GM18526 (cell line): ENCODE measurements around the gene TUFT1.

Experiments used
- POLR2A ChIP-seq: IDR thresholded peaks from 3 replicates; pipeline ENCODE4 v1.6.1; 2011; ENCODE audit not compliant: insufficient read length; ENCODE audit errors: extremely low read depth

TUFT1 gene

DNA sequence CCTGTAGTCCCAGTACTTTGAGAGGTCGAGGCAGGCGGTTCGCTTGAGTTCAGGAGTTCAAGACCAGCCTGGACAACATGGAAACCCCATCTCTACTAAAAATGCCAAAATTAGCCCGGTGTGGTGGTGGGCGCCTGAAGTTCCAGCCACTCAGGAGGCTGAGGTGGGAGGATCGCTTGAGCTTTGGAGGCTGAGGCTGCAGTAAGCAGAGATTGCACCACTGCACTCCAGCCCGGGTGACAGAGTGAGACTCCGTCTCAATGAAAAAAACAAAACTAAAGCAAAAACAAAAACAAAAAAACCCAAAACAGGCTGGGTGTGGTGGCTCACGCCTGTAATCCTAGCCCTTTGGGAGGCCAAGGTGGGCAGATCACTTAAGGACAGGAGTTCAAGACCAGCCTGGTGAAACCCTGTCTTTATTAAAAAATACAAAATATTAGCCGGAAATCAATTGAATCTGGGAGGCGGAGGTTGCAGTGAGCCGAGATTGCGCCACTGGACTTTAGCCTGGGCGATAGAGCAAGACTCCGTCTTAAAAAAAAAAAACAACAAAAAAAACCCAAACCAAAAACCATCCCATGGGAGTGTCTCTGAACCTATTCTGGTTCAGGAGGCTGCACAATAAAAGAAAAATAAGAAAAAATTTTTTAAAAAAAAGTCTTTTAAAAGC is 30.6 kb upstream of the TUFT1 start:
- TF ChIP-seq POLR2A = no peak

DNA sequence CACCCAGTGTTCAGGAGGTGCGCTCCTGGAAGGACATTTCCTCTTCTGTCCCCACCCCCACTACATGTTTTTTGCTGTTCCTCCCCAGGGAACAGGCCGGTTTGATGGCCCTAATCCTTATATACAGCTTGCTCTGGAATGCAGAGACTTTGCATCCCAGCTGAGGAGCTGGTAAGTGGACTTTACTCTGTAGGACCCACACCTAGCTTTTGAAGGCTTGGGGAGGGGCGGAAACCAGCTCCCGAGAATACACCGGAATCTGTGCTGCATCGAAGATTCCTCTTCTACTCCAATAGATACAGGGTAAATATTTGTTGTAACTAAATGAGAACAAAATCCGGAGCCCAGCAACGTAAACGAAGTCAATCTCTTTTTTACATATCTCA is 30.1 kb upstream of the TUFT1 start:
- TF ChIP-seq POLR2A = no peak

DNA sequence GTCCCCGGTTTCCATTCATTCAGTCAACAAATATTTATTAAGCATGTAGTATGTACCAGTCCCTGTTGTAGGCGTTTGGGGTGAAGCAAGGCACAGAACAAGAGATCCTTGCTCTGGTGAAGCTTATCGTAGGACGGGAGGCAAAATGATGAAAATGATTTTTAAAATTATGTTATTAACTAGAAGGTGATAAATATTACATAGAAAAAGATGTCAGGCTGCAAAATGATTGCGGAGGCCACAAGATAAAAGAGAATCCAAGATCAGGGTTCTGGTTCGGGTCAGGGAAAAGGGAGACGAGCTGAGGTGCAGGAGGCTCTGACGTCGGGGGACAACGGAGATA is 29.5 kb upstream of the TUFT1 start:
- TF ChIP-seq POLR2A = no peak

DNA sequence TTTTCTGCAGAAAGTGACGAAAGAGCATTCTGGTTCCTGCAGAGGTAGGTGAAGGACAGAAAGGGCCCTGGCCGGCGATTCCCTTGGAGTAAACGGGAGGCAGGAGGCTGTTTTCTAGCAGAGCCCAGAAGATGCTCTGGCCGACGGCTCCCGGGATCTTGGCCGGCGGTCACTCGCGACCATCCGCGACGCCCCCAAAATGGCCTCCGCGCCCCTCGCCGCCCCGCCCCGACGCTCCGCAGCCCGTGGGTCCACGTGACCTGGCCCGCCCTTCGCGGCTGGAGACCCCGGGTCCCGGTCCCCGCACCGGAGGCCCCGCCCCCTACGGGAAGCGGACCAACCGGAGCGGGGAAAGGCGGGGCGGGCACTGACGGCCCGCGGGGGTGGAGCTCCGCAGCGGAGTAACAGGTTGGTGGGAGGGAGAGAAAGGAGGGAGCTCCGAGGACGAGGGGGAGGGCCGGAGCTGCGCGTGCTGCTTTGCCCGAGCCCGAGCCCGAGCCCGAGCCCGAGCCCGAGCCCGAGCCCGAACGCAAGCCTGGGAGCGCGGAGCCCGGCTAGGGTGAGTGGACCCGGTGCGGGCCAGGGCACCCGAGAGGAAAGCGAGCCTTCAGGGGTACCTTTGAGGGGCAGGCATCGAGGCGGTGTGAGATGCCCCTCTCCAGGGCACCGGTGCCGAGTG is 29.0 kb upstream of the TUFT1 start, which contains the start of gene CGN:
Gene CGN (plus strand): TSS at position 431 of the 679 bp plus-strand sequence. CDS start 7,133 bp downstream, outside the sequence.
- no peak for TF ChIP-seq POLR2A

DNA sequence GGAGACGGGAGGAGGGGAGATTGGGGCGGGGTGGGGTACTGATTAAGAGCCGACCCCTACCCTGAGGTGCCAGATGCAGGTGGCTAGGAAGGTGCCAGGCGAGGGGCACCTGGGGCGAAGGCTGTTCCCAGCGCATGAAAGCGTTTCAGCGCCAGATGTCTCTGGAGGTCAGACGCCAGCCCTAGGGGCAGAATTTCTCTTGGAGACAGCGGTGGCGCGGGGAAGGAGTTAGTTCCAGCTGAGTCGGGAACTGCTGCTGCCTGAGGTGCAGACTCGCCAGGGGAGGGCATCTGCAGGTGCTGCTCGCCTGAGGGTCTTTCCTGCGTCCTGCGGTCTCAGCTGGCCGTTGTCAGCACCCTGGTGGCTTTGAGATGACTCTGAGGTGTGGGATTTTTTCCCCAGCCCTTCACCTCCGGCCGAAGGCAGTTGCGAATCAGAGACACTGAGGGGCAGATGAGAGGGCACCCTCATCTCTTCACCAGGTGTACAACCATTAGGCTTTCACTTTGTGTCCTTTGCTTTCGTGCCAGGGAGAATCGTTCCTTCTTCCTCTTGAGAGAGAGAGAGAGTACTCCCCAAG is 28.4 kb upstream of the TUFT1 start:
- no peak for TF ChIP-seq POLR2A

DNA sequence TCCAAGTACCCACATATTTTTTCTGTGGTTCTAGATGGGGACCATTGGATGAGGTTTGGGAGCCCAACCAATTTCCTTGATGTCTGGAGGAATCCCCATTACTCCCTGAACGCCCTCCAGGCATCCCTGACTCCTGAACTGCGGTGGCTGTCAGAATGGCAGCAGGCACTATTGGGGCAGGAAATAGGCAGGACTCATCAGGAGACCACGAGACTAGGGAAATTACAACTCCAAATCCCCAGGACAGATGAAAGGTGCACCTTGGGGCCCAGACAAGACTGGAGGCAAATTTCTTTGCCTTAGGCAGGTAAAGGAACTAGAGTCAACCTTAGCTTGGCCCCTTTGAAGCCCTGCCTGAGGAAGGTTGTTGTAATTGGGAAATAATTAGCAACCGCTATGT is 27.8 kb upstream of the TUFT1 start:
- TF ChIP-seq POLR2A = no peak

DNA sequence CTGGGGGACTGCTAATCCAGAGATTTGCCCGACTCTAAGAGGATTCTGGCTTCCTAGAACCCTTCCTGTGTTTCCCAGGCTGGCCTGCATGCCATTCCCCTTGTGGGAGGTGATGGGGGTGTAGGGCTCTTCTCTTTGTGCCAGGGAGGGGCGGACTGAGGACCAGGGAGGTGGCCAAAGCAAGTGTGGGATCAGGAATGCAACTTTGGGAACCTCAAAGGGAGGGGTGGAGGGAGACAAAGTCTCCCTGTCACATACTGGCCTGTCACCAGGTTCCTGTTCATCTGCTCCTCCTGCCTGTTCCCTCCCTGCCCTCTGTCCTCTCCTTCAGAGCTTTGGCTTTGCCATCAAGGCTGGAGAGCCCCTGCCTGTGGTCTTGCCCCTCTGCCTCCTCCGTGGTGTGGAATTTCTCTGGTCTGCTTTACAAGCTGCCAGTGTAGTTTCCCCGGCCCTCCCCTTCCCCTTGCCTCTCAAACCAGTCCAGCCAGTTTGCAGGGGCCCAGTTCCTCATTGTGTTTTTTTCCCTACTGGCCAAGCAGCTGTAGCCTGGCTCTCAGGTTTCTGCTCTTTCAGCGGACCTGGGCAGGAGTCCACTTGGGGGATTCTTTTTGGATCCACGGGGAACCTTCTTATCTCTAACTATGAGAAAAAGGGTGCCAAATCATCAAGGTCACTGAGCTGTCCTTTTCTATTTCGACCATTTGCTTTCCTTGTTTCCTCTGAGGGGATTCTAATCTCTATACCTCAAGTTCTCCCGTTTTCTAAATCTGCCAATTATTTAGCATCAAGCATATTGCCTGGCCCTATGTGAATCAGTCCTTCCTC is 27.1 kb upstream of the TUFT1 start:
- TF ChIP-seq POLR2A = no peak

DNA sequence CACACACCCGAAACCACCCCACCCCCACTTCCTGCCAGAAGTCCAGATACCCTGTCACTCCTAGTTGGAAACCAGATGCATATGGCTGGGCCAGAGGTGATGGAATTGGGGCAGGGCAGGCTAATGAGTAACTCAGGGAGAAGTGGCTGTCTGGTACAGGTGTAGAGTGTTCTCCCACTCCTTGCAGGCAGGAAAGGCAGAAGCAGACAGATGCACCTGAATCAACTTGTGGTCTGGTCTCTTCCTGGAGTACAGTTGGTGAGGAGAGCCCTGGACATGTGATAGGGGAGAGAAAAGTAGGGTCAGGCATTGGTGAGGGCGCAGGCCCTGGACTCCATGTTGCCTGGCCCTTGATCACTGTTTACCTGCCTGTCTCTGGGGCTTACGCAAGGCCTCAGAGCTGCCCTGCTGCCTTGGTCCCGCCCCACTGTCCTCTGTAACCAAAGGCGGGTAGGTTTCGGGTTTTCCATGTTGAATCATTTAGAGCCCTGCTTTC is 26.4 kb upstream of the TUFT1 start:
- no peak for TF ChIP-seq POLR2A

DNA sequence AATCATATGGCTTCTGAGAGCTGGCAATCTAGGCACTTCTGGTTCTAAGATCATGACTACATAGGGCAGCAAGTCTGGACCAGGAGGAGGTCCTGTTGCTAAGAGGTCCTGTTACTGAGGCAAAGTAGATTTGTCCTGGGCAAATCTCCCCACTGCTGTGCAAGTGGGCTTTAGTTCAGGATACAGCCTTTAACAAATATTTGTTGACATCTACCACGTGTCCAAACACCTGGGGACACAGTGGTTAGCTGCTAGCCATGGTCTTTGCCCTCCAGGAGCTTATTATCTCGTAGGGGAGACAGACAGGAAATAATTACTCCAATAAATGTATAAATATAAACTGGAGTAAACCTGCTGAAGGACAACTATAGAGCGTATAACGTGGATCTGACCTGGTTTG is 25.7 kb upstream of the TUFT1 start:
- no peak for TF ChIP-seq POLR2A

DNA sequence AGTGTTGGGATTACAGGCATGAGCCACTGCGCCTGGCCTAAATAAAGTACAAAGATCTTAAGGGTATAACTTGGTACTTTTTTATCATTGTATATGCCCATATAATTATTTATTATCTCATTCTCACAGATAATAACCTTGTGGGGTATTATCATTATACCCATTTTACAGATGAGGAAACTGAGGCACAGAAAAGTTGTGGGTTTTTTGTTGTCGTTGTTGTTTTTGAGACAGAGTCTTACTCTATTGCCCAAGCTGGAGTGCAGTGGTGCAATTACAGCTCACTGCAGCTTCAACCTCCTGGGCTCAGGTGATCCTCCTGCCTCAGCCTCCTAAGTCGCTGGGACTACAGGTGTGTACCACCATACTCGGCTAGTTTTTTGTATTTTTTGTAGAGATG is 24.8 kb upstream of the TUFT1 start:
- no peak for TF ChIP-seq POLR2A

DNA sequence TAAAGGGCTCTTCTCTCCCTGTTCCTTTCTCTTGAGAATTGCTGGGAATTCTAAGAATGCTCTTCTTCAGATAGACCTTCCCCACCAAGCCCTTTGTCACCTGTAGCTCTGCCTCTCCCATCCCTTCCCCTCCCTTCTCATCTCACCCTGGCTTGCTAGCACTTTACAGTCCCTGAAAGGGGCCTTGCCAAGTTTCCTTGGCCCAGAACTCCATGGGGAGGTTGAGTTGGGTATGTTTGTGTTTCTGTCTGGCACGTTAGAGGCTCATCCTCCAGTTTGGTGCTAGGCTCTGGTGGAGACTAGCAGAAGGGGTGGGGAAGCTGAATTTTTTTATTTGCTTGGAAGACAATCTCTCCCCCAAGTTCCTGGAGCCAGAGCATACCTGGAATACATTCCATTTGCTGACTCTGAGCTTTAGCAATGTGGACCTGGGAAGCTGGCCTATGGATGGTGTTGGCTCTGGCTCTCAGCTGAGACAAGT is 24.0 kb upstream of the TUFT1 start:
- TF ChIP-seq POLR2A = no peak

DNA sequence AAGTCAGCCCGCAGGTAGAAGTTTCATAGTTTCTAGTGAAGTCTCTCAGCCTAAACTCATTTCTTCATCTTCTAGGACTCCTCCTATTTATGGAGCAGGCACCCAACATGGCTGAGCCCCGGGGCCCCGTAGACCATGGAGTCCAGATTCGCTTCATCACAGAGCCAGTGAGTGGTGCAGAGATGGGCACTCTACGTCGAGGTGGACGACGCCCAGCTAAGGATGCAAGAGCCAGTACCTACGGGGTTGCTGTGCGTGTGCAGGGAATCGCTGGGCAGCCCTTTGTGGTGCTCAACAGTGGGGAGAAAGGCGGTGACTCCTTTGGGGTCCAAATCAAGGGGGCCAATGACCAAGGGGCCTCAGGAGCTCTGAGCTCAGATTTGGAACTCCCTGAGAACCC is 21.7 kb upstream of the TUFT1 start:
- TF ChIP-seq POLR2A = no peak

DNA sequence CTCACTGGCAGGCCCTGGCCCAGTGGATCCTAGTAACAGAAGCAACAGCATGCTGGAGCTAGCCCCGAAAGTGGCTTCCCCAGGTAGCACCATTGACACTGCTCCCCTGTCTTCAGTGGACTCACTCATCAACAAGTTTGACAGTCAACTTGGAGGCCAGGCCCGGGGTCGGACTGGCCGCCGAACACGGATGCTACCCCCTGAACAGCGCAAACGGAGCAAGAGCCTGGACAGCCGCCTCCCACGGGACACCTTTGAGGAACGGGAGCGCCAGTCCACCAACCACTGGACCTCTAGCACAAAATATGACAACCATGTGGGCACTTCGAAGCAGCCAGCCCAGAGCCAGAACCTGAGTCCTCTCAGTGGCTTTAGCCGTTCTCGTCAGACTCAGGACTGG is 21.2 kb upstream of the TUFT1 start:
- no peak for TF ChIP-seq POLR2A

DNA sequence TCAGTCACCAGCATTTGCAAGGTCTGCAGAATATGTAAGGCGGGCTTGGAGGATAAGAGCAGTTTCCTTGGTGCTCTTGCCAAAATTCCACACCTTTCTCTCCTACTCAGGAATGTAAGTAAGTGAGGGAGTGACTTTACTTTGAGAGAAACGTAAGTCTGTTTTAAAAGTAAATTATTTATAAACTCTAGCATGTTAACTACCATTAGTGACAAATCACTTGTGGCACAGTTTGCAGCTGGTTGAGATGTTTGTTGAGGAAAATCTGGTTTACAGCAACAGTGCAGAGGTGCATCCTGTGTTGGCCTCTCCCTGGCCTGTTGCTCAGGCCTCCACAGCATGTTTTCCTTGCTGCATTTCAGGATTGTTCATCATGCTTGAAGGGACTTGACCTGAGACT is 20.4 kb upstream of the TUFT1 start:
- TF ChIP-seq POLR2A = no peak

DNA sequence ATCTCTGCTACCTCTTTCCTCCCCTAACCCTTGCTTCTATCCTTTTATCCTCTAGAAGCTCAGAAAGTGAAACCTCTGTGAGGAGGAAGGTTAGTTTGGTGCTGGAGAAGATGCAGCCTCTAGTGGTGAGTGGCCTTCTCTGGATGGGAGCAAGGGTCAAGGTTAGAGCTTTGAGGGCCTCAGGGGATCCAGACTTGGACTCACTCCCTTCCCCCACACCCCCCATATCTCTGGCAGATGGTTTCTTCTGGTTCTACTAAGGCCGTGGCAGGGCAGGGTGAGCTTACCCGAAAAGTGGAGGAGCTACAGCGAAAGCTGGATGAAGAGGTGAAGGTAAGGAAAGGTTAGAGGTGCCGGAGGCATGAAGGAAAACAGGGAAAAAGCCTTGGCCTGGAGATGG is 19.8 kb upstream of the TUFT1 start:
- no peak for TF ChIP-seq POLR2A
